GM12874 (cell line): ENCODE data around the gene NKAIN2.

ENCODE experiments used
- CTCF ChIP-seq: IDR thresholded peaks from 2 replicates; pipeline ENCODE4 v1.5.1; 2011; ENCODE audit warnings: low read depth, mild to moderate bottlenecking, control low read depth, low read length, moderate library complexity; ENCODE audit not compliant: insufficient read depth

The NKAIN2 gene

GRCh38 chr6:124857746-124858145 is 1054.1 kb downstream of the NKAIN2 start:
- TF ChIP-seq CTCF, result no peak

GRCh38 chr6:124858564-124858963 is 1054.9 kb downstream of the NKAIN2 start:
- TF ChIP-seq CTCF, result no peak

DNA sequence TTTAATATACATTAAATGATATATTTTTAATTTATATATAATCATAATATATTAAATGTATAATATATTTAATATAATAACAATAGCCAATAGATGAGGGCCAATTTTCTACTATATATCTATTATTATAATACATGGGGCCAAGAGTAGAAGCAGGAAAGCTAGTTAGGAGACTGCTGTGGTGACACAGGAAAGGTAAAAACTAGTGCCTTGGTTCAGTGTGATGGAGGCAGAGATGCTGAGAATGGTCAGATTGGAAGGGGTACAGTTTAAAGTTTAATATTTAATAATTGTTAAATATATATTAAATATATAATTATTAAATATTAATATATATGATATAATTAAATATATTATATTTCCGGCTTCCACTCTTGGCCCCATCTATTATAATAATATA is 1055.7 kb downstream of the NKAIN2 start:
- TF ChIP-seq CTCF, result no peak

GRCh38 chr6:124866040-124866439 is 1062.4 kb downstream of the NKAIN2 start:
- no peak for TF ChIP-seq CTCF

GRCh38 chr6:124867121-124867520 is 1063.5 kb downstream of the NKAIN2 start:
- no peak for TF ChIP-seq CTCF

DNA sequence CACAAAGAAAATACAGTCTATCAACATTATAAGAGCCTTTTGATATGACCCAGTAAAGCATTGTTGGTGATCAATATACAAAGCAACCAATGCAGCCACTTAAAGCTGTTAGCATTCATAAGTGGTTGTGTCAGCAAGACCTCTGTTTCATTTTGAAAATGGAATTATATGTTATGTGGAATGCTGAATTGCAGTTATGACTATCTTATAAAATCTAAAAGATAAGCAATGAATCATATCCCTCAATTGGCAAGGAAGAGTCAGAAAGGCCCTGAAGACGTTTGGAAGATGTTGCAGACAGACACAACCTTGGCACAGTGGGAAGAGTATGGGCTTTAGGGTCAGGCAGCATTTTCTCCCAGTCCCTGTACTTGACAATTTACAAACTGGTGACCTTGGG is 1064.8 kb downstream of the NKAIN2 start:
- no peak for TF ChIP-seq CTCF

- TF ChIP-seq CTCF, result no peak
These were observed 1065.8 kb downstream of the NKAIN2 start for GRCh38 chr6:124869416-124869815.
